ENCODE results near the gene SPTBN1.

Gene SPTBN1

DNA sequence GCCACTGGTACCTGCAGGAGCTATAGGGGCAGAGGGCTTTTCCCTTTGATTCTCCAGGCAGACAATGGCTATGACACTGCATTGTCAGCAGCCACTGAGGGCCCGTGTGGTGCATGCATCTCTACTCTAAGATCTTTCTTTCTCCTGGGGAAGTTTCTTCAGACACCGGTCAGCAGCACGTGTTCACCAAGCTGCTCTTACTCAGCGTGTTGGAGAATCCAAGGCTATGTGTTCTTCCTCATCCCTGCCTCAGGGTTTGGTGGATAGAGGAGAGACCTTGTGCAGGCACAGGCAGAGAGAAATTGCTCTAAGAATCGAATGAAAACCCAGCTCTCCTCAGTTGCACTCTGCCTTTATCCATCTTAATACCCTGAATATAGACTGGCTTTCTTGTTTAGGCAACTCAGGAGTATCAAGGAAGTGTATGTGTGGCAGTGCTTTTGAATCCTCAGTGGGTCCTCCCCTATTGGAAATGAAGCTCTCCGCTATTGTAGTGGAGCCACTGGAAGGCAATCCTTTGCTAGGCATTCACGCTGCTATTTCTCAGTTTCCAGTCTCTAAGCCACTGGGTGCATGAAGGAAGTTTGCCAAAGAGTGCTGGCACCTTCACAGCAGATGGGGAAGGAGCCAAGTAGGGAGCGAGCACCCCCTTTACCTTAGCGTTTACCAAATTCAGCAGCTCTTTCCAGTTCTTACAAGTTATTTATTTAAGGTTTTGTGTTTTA lies 180.4 kb downstream of the SPTBN1 start:
- peak; percentile 51 to 73 (median 61) for DNase-seq

DNA sequence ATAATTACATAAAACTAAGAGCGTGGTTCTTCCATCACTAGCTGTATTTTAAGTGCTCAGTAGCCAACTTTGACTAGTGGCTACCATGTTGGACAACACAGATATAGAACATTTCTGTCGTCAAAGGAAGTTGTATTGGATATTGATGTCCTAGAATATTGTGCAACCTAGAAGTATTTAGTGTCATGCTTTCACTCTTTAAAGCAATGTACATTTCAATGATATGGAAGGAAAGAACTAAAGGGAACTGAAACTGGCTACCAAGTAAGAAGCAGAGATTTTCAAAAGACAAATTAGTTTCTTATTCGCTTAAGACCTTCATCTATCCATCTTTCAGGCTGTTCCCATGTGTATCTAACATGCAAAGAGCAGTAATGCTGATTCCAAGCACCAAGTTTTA lies 182.0 kb downstream of the SPTBN1 start:
- DNase-seq, result peak; percentile 26 to 66 (median 57)

DNA sequence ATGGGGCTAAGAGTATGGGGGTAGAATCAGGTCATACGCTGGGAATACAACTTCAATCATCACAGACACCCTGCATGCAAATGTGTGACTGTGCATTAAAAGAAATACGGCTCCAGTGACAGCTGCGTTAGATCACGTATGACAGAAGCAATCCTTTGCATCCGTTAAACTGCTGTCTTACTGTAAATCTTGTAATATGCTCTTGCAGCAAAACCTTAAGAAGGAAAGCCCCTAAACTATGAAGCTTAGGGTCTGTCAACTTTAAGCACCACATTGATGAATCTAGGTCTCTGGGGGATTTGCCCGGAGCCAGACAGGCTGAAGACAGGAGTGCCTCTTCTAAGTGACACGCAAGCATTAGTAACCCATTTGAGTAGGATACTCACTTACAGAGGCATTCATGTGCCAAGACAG lies 182.7 kb downstream of the SPTBN1 start:
- DNase-seq, result no peak

DNA sequence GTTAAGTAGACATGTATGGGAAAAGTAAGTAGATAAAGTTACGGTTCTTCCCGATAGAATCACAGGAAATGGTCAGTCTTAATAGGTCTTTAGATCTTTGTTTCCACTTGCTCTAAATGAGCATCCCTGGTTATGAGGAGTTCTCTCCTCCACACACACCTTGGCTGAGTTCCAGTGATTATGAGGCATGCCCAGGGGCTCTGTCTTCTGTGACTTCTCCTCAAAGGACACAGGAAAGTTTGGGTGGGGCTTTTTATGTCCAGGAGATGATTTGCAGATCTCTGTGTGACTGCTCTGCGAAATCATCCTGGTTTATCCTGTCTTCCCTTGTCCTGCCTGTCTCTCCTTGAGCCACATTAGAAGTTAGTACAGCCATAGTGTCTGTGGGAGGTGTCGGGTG lies 183.5 kb downstream of the SPTBN1 start:
- DNase-seq, result no peak

DNA sequence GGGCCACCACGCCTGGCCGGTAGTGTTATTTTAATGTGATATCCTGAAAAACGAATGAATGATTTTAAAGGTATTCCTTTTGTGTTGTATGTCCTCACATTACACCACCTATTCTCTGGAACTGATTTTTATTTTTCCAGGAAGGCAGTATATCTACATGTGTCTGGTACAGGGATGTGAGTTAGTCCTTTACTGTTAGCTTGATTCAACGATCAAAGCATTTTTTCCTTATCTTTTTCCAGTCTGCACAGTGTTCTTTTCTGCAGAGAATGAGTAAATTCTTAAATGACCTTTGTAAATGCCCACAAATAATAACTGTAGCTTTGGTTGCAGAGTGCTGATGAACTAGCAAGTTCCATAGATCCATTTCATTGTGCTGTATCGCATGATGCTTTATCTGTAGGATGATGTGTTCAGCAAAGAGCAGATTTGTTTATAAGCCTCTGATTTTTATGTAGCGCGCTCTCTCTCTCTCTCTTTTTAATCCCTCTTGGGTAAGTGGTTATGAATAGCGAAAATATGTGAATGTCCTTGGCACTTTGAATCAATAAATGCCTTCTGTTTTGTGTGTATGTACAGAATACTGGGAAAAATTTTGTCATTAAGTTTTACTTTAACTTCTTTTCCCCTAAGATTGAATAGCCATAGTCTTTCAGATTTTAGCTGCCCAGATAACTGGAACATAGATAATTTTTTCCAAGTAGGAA lies 184.9 kb downstream of the SPTBN1 start:
- no peak for DNase-seq

DNA sequence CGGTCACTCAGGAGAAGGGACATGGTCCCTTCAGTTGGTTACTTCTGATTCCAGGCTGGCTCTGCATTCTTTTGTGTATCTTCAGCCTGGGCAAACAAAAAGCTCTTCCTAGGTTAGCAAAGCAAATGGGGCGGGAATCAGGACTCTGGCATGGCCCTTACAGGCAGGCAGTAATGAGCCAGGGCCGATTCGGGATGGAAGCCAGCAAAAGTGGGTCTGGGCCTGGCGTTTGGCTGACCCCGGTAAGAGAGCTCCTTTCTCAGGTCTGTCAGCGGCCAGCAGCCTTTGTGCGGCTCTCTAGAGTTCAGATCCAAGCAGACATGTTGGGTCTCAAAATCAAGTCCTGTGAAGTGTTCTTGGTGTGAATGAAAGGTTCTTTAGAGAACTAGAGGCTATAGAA lies 185.9 kb downstream of the SPTBN1 start:
- DNase-seq, result no peak

DNA sequence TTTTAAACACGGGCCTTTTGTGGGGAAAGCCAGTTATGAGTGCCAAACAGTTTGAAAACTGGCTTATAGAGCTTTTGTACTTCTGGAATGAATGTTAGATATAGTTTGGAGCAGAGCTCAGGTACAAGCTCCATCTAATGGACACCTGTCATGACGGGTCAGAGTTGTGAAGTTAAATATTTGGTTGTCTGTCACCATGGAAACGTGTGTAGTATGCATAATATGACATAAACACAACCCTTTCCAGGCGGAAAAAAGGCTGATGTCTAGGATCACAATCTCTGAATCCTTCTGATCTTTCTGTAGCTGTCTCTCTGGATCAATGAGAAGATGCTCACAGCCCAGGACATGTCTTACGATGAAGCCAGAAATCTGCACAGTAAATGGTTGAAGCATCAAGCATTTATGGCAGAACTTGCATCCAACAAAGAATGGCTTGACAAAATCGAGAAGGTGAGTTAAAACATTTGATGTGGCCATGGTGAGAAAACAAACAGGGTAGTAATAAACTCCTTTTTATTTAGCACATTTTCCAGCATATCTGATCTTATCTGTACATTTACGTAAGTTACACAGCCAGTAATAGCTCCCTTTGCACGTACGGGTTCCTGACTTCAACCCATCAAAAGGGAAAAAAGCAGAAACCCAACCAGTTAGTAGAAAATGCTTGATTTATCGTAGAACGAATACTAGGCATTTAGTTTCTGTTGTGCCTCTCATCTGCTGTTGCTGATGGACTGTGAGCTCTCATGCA lies 186.7 kb downstream of the SPTBN1 start:
- DNase-seq, result no peak

DNA sequence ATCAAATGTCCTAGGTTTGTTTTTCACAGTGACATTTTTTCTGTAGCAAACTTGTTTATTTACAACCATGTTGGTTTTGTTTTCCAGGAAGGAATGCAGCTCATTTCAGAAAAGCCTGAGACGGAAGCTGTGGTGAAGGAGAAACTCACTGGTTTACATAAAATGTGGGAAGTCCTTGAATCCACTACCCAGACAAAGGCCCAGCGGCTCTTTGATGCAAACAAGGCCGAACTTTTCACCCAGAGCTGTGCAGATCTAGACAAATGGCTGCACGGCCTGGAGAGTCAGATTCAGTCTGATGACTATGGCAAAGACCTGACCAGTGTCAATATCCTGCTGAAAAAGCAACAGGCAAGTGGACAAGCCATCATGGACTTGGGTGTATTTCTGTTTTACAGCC lies 188.1 kb downstream of the SPTBN1 start:
- DNase-seq, result no peak

DNA sequence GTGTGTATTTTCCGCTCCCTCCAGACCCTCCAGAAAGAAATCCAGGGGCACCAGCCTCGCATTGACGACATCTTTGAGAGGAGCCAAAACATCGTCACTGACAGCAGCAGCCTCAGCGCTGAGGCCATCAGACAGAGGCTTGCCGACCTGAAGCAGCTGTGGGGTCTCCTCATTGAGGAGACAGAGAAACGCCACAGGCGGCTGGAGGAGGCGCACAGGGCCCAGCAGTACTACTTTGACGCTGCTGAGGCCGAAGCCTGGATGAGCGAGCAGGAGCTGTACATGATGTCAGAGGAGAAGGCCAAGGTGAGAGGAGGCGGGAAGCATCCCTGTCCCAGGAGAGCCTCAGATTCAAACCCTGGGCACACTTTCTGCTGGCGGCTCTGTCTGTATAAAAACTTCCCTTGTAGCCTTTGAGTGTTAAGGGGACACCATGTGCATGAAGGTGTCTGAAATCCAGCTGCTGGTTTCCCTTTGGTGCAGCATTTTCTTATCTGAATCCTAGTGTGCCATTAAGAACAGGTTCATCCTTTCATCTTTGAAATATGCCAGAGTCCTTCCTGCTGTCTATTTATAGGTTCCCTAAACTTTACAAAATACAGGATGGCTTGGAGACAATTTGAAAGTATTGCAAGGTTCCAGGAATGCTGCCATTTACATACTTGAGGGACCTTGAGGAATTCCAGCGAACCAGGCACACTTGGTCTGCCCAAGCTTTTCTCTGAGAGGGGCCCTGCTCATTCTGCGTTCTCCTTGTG lies 190.2 kb downstream of the SPTBN1 start:
- no peak for DNase-seq

DNA sequence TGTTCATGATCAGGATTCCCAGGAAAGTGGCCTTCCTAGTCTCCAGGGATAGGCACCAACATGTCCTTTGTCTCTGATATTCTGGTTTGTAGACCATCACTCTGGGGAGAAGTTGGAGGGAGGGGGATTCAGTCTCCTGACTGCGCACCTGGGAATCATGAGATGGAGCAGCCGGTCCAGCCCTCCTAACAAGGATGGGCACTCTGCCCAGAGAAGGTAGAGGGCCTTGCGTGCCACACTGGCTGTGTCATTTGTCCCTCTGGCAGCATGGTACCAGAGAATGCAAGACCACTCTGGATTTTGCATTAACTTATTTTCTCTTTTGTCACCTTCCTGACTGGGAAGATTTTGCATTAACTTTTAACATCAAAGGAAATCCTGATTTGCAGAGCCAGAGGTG lies 192.1 kb downstream of the SPTBN1 start:
- no peak for DNase-seq

DNA sequence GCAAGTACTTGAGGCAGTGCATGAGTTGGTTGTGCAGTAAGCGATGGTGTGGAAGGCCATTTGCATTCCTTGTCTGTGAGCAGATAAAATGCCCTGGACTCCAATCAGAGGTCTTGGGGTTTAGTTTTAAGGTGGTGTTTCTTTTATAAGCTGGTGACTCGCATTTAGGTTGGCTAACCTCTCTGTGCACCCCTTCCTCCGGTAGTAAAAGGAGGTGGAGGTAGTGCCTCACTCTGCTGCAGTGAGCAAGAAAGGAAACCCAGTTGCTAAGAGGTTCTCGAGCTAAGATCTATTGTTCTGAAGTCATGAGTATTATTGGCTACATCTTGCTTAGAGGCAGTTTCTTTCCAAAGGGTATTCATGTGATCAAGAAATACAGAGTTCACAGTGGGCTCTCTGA lies 193.1 kb downstream of the SPTBN1 start:
- DNase-seq, result no peak

DNA sequence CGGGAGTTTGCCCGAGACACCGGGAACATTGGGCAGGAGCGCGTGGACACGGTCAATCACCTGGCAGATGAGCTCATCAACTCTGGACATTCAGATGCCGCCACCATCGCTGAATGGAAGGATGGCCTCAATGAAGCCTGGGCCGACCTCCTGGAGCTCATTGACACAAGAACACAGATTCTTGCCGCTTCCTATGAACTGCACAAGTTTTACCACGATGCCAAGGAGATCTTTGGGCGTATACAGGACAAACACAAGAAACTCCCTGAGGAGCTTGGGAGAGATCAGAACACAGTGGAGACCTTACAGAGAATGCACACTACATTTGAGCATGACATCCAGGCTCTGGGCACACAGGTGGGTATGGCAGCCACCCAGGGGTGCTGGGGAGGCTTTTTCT lies 193.5 kb downstream of the SPTBN1 start:
- DNase-seq, result no peak

DNA sequence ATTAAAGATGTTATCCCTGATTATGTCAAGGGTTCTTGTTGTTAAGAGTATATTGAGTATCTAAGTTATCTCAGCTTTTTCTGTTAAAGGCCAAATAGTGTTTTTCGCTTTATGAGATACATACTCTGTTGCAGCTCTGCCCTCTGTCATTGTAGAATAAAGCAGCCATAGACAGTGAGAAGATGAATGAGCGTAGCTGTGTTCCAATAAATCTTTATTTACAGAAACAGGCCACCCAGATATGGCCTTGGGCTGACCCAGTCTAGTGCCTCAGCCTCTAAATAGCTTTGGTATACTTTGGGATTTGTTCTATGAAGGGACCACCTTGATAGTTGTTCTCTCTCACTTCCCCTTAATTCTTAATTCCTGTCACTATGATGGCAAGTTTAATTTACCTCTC lies 194.5 kb downstream of the SPTBN1 start:
- no peak for DNase-seq

DNA sequence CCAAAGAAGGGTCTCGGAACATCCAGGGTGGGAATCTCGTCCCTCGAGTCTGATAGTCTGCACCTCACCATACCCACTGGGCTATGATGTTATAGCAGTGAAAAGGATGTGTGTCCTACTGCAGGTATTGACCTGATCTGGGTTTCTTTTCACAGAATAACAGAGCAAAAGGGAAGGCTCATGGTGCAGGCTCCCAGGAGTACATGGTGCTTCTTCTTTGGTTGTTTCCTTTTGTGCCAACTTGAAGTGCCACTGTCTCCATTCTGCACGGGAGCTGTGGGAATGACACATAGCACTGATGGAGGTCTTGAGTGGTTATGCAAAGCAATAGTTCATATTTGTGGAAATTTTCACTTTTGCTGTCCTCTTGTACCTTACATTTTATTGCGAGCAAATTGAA lies 195.2 kb downstream of the SPTBN1 start:
- no peak for DNase-seq

DNA sequence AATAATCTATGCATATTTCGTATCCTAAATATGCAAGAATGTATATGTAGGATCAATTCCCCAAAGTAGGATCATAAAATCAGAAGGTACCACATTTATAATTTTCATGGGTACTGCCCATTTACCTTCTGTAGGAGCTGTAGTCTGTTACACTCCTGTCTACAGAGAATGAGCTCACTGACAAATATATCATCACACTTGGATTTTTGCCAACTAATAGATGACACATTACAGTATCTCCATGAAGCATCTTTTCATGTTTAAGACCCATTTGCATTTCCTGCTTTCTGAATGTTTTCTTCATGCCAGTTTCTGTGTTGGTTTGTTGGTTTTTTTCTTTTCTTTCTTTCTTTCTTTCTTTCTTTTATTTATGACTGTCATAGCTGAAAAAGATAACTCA lies 196.4 kb downstream of the SPTBN1 start:
- peak in 2 of 3 donors; percentile 18 to 36 for DNase-seq

DNA sequence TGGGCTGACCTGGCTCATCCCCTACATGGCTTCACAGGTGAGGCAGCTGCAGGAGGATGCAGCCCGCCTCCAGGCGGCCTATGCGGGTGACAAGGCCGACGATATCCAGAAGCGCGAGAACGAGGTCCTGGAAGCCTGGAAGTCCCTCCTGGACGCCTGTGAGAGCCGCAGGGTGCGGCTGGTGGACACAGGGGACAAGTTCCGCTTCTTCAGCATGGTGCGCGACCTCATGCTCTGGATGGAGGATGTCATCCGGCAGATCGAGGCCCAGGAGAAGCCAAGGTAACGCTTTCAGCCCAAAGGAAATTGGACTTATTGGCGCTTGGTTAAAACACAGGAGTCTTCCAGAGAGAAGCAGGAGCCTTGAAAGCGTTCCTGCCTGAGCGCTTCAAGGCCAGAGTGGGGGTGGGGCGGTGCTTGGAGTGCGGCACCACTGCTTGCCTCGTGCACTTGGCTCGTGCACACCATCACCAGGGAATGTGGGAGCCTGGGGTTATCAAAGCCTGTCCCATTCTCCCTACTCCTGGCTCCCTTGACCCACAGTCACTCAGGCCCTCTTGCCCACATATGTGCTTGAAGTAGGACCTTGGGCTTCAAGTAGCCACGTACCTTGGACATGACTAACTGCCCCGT lies 197.6 kb downstream of the SPTBN1 start:
- no peak for DNase-seq

DNA sequence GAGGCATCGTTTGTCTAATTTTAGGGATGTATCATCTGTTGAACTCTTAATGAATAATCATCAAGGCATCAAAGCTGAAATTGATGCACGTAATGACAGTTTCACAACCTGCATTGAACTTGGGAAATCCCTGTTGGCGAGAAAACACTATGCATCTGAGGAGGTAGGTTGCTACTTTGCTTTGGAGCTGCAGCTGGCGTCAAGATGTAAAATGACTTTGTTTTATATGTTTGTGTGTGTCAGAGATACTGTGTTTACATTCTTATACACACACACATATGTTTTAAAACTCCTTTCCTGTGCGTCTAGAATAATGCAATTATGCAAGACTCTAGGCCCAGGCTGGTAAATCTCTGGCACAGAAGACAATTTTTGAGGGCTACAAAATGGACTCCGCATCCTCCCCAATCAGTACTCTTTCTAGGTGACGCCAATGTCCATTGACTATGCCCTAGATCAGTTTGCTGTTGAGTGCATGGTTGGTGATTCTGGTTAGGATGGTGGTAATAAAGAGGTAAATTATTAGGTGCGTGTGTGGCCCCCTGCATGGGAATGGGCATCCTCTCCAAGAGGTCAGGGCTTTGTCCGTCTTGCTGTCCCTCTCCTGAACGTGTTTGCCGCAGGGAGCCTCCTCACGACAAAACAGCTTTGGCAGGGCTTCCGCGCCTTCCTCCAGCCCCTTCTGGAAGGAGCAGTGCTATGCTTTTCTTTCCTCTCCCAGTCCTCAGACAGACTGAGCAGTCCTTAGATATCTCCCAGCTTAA lies 199.1 kb downstream of the SPTBN1 start:
- no peak for DNase-seq

DNA sequence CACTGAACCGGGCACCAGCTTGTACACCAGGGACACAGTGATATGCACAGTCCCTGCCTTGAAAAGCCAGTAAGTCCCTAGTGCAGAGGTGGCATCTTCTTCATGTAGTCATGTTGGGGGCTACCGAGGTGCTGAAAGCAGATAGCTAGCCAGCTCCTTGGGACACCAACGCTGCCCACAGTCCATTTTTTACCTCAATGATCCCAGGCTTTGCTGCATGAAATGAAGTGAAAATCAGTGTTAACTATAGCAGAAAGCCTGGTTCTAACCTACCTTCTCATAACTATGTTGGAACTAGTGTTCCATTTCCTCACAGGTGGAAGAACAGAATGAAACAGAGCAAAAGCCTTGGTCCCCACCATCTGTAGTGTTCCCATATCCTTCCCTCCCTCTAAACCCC lies 200.7 kb downstream of the SPTBN1 start:
- no peak for DNase-seq

DNA sequence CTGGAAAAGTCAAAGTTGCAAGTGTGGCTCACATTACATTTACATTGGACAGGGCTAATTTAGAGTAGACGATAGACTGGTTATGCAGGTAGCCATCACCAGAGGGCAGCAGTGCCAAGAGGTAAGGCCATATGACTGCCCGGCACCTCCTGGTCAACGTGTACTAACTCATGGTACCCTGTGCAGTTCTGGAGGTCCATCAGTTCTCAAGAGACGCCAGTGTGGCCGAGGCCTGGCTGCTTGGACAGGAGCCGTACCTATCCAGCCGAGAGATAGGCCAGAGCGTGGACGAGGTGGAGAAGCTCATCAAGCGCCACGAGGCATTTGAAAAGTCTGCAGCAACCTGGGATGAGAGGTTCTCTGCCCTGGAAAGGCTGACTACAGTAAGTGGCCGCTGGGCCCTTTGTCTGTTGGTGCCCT lies 201.5 kb downstream of the SPTBN1 start:
- DNase-seq, result peak; percentile 61 to 74 (median 71)

DNA sequence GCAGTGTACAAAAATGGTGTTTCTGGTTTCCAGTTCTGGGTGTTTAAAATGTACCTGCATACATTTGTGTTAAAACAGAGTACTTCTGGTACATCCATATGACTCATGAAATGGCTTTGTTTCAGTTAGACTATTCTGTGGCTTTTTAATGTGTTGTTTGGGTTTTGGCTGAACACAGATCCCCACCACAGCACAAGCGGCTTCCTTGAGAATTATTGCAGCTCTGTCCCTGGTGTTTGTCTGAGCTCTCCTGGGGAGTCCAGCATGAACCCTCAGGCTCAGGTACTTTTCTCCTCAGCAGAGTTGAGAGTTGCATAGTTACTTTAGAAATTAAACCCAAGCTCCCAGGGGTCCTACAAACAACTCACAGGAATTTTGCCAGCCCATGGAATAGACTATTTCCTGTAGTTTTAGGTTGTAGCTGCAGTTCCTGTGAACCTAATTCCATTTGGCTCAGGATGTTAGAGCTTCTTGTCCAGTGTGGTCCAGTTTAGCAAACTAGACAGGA lies 202.5 kb downstream of the SPTBN1 start:
- no peak for DNase-seq

DNA sequence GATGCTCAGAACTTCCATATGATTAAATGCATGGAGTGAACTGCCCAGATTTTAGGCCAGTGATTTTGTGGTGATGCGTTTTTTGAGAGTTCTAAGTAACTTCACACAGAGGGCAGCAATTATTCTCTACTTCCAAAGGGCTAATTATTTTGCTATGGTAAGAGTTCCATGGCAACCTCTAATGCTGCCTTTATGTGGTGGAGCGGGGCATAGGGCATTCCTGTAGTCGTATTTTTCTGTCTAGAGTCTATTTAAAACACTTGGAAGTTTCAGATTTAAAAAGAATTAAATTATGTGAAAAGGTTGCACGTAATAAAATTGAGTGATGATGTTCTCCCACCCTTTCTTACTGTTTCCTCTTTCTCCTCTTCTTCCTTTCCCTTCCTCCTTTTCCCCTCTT lies 203.4 kb downstream of the SPTBN1 start:
- no peak for DNase-seq

DNA sequence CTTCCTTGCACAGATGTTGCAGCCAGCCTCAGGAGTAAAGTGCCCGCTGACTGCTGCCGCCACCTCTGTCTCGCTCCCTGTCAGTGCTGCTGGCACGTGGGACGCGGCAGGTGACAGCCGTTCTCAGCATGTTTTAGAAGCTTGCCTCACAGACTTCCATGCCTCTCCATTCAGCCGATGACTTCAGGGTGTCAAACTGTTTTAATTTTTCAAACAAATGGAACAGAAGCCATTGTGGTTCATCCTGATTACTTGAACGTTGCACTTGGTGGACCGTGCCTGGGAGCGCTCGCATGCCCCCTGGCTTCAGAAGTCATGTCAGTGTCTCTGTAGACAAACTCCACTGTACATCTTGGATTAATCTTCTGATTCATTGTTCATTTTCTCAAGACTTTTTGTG lies 204.6 kb downstream of the SPTBN1 start:
- DNase-seq, result no peak
